Measurements from ENCODE around the gene EIF5. TPM values are rescaled to one million over a fixed set of nuclear protein-coding genes. Genes with fewer than 3 reads are reported as not detected.

EIF5 gene
- total and polyA plus RNA-seq, 2 of the 4 experiments (the other 2 are of a cell fraction): 181 to 241 TPM

DNA sequence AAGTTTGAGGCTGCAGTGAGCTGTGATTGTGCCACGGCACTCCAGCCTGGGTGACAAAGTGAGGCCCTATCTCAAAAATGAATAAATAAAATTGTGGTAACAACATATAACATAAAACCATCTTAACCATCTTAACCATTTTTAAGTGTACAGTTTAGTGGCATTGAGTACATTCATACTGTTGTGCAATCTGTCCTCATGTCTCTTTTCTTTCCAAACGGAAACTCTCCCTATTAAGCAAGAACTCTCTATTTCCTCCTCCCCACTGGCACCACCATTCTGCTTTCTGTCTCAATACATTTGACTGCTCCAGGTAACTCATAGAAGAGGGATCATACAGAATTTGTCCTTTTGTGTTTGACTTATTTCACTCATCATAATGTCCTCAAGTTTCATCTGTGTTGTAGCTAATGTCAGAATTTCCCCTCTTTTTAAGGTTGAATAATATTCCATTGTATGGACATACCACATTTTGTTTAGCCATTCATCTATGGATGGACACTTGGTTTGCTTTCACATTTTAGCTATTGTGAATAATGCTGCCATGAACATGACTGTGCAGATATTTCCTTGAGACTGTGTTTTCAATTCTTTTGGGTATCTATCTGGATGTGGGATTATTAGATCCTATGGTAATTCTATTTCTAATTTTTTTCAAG, 46.8 kb downstream of the EIF5 start:
- TF ChIP-seq USF2 (IDR thresholded peaks at IDR 0.05; ENCODE audit: low read depth, low read length) (no peak), CEBPB (IDR thresholded peaks at IDR 0.05; ENCODE audit: low read depth, low read length) (peak; percentile 80), MAFK (IDR thresholded peaks at IDR 0.05; ENCODE audit: low read depth, low read length) (no peak), NFE2L2 (IDR thresholded peaks at IDR 0.05; ENCODE audit: low read depth, low read length) (0 out of 2 replicates have a peak, but pooled peaks have one; percentile 13)
- Histone ChIP-seq H4K5ac (ENCODE audit: low read depth, low read length) (no peak overlapping the region), H3K9ac (ENCODE audit: low read depth, low read length) (no peak overlapping the region), H3K4me2 (ENCODE audit: low read depth, low read length) (no peak overlapping the region), H2BK15ac (ENCODE audit: low read depth, low read length) (no peak overlapping the region), H2AK9ac (replicated peaks; ENCODE audit: low read depth, low read length, poor library complexity) (no peak overlapping the region), H3K4me1 (ENCODE audit: control insufficient read depth, insufficient read depth, low read length) (peaks cover 8% of the 10 kb centered on the region), H2BK120ac (ENCODE audit: low read depth, low read length) (no peak overlapping the region), H3K18ac (ENCODE audit: low read depth, low read length) (no peak overlapping the region), H3K79me1 (ENCODE audit: low read depth in 1 of 2, low read length in 2 of 2) (peaks cover 5 to 18% of the 10 kb centered on the region in 2 experiments; a peak in 3 of 4 replicates), H2BK20ac (ENCODE audit: low read depth, low read length) (no peak overlapping the region), H3K27me3 (ENCODE audit: control insufficient read depth, insufficient read depth, low read length) (peaks cover 4% of the 10 kb centered on the region; the same call in 1 of the 2 replicates), H3K14ac (replicated peaks; ENCODE audit: low read depth, low read length) (no peak overlapping the region), H3K4me3 (ENCODE audit: insufficient read depth, low read depth, low read length) (no peak overlapping the region), H2AFZ (replicated peaks; ENCODE audit: low read length, poor library complexity) (no peak overlapping the region), H3K27ac (ENCODE audit: insufficient read depth, low read length) (no peak overlapping the region), H3K9me3 (ENCODE audit: control insufficient read depth, insufficient read depth, low read length) (no peaks in the 10 kb centered on the region), H2BK5ac (ENCODE audit: low read depth, low read length, poor library complexity, severe bottlenecking) (peak overlapping the region; percentile 8), H3K9me1 (ENCODE audit: insufficient read depth, low read length) (peaks cover 10% of the 10 kb centered on the region), H4K8ac (ENCODE audit: low read depth in 2 of 2, low read length in 2 of 2) (no peak overlapping the region), H4K20me1 (ENCODE audit: insufficient read depth, low read length) (peaks cover 6% of the 10 kb centered on the region), H3K4ac (ENCODE audit: low read depth, low read length) (no peak overlapping the region), H3K36me3 (ENCODE audit: control insufficient read depth, insufficient read depth, low read length) (no peaks in the 10 kb centered on the region), H3K56ac (ENCODE audit: extremely low read depth, insufficient read depth, low read length) (no peak overlapping the region), H4K91ac (ENCODE audit: insufficient read depth, low read depth, low read length) (no peak overlapping the region), H2AK5ac (ENCODE audit: low read depth, low read length) (no peak overlapping the region), H3K23ac (ENCODE audit: low read depth, low read length) (no peak overlapping the region)
- no TSS peak for BruUV-seq (replicated peaks)
- 11% methylated on average over 1 of the region's 2 CpGs; no CpG with 5 or more reads in 1 of the 2 experiments for WGBS, 2 experiments (ENCODE audit: extremely low coverage in 2 of 2, insufficient read length in 1 of 2)
- POLR2A ChIA-PET (ENCODE audit: unreplicated experiment): interaction anchor here (0.6 kb wide), 1 partner anchor 832 kb away, joined by 14 read pairs; no protein-coding TSS in a partner anchor
- CTCF ChIA-PET: interaction anchor here (0.5 kb wide), 1 partner anchor 610 kb away, joined by 3 read pairs; no protein-coding TSS in a partner anchor
- in situ Hi-C loops (cut with MboI; ENCODE audit: low sequenced_read_pairs): no loop called here
- DNase-seq (no peak), ATAC-seq (ENCODE audit: low read depth) (no peak)
- intact Hi-C loops (cut with micrococcal nuclease): no loop called here
- dilution Hi-C loops (cut with HindIII; ENCODE audit: low sequenced_read_pairs, unreplicated experiment): no loop called here
